ENCODE data around the gene TTC28. TPM values are rescaled to one million over a fixed set of nuclear protein-coding genes. Genes with fewer than 3 reads are reported as not detected.

Gene TTC28
- total RNA-seq, 1 donor from 2014 or later, result 70.8 TPM

DNA sequence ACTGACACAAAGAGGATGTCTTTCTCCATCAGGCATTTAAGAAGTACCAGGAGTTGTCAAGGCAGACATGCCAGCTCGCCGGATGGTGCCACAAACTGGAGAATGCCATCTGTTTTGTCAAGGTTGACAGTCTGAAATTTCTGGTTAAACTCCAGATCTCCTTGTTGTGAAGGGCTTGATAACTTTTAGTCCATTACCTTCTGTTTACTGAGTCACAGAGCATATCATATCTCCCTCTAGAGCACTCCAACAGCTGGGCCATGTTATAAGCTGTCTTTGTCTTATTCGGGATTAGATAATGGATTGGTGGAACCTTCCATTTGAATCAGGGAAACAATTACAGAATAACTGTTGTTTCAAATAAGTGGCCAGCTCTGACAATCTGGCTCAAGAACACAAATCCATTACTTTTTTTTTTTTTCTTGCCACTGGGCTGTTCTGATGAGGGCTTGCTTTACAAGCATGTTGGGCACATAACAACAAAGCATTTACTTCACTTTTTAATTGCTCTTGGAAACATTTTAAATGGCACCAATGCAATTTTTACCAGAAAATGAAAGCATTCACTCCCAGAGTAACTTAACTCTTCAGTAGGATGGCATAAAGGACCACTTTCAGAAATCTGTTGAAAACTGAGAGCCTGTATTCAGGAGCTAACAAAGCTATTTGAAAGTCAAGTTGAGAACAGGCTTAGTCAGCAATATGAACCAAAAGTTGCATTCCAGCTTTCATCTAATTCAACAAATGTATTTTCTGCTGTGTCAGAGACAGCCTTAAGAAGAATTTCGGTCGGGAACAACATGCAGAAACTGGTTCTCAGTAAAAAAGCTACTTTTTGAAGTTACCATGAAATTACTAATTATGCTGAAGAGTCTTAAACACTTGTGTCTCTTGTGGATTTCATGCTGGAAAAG lies 533.0 kb downstream of the TTC28 start:
- no peak overlapping the region for H3K27ac Mint-ChIP-seq (ENCODE audit: unreplicated experiment)
- H3K27me3 Mint-ChIP-seq (ENCODE audit: unreplicated experiment), result peaks cover 5% of the 10 kb centered on the region
- H3K9me3 Mint-ChIP-seq (ENCODE audit: unreplicated experiment), result no peaks in the 10 kb centered on the region
- H3K4me1 Mint-ChIP-seq (ENCODE audit: unreplicated experiment), result peaks cover 1% of the 10 kb centered on the region
- H3K4me3 Mint-ChIP-seq (ENCODE audit: unreplicated experiment), result no peak overlapping the region
- H3K36me3 Mint-ChIP-seq (ENCODE audit: low read depth, unreplicated experiment), result no peaks in the 10 kb centered on the region
- TF ChIP-seq CTCF (IDR thresholded peaks at IDR 0.05; ENCODE audit: unreplicated experiment), result no peak
- DNase-seq (ENCODE audit: low spot score), result no peak

- Mint-ChIP-seq H3K36me3 (ENCODE audit: low read depth, unreplicated experiment) (no peaks in the 10 kb centered on the region), H3K27me3 (ENCODE audit: unreplicated experiment) (peaks cover 7% of the 10 kb centered on the region), H3K27ac (ENCODE audit: unreplicated experiment) (no peak overlapping the region), H3K9me3 (ENCODE audit: unreplicated experiment) (no peaks in the 10 kb centered on the region), H3K4me3 (ENCODE audit: unreplicated experiment) (no peak overlapping the region), H3K4me1 (ENCODE audit: unreplicated experiment) (peaks cover 22% of the 10 kb centered on the region)
- TF ChIP-seq CTCF (IDR thresholded peaks at IDR 0.05; ENCODE audit: unreplicated experiment), result no peak
- DNase-seq (ENCODE audit: low spot score), result no peak
Observed at GRCh38 chr22:28143961-28144745, 535.5 kb downstream of the TTC28 start.

- Mint-ChIP-seq H3K4me3 (ENCODE audit: unreplicated experiment) (no peak overlapping the region), H3K27me3 (ENCODE audit: unreplicated experiment) (peaks cover 7% of the 10 kb centered on the region), H3K9me3 (ENCODE audit: unreplicated experiment) (no peaks in the 10 kb centered on the region), H3K36me3 (ENCODE audit: low read depth, unreplicated experiment) (no peaks in the 10 kb centered on the region), H3K4me1 (ENCODE audit: unreplicated experiment) (peaks cover 30% of the 10 kb centered on the region), H3K27ac (ENCODE audit: unreplicated experiment) (no peak overlapping the region)
- DNase-seq (ENCODE audit: low spot score), result no peak
- no peak for TF ChIP-seq CTCF (IDR thresholded peaks at IDR 0.05; ENCODE audit: unreplicated experiment)
Observed at GRCh38 chr22:28143241-28143865, 536.3 kb downstream of the TTC28 start.

- H3K4me1 Mint-ChIP-seq (ENCODE audit: unreplicated experiment), result peaks cover 32% of the 10 kb centered on the region
- DNase-seq (ENCODE audit: low spot score), result no peak
Observed at GRCh38 chr22:28142361-28142961, 537.2 kb downstream of the TTC28 start.

More at GRCh38 chr22:28142361-28142961, 537.2 kb downstream of the TTC28 start:
- H3K9me3 Mint-ChIP-seq (ENCODE audit: unreplicated experiment), result no peaks in the 10 kb centered on the region
- no peak overlapping the region for H3K4me3 Mint-ChIP-seq (ENCODE audit: unreplicated experiment)
- TF ChIP-seq CTCF (IDR thresholded peaks at IDR 0.05; ENCODE audit: unreplicated experiment), result no peak
- peaks cover 7% of the 10 kb centered on the region for H3K27me3 Mint-ChIP-seq (ENCODE audit: unreplicated experiment)
- no peak overlapping the region for H3K27ac Mint-ChIP-seq (ENCODE audit: unreplicated experiment)
- no peaks in the 10 kb centered on the region for H3K36me3 Mint-ChIP-seq (ENCODE audit: low read depth, unreplicated experiment)

Measured in endothelial cell (in vitro differentiated cells).